Endothelial cell of hepatic sinusoid (primary cell): Measurements from ENCODE around the gene POC1A.

Experiments
- in situ Hi-C: cut with HindIII; loops from 2 replicates; pipeline ENCODE4 v1.10.0; 2017; ENCODE audit warnings: low sequenced_read_pairs

POC1A gene

GRCh38 chr3:52070724-52071621 is 83.2 kb downstream of the POC1A start:
- in situ Hi-C loops = no loop called here

GRCh38 chr3:52069855-52070254 is 84.4 kb downstream of the POC1A start:
- in situ Hi-C loops = no loop called here

- in situ Hi-C loops = no loop called here
Measured at GRCh38 chr3:52069135-52069534, 85.1 kb downstream of the POC1A start.

GRCh38 chr3:52068730-52069129 is 85.5 kb downstream of the POC1A start:
- in situ Hi-C loops = no loop called here

- in situ Hi-C loops = no loop called here
Measured at GRCh38 chr3:52068055-52068571, 86.1 kb downstream of the POC1A start.

- in situ Hi-C loops = no loop called here
Measured at GRCh38 chr3:52067526-52067925, 86.7 kb downstream of the POC1A start.

GRCh38 chr3:52067046-52067445 is 87.2 kb downstream of the POC1A start:
- in situ Hi-C loops = no loop called here

- in situ Hi-C loops = no loop called here
Measured at GRCh38 chr3:52065264-52065756, 88.9 kb downstream of the POC1A start.

GRCh38 chr3:52064561-52064960 is 89.7 kb downstream of the POC1A start:
- in situ Hi-C loops = no loop called here

- in situ Hi-C loops = no loop called here
Measured at GRCh38 chr3:52063026-52063723, 91.0 kb downstream of the POC1A start.

GRCh38 chr3:52062505-52062904 is 91.7 kb downstream of the POC1A start:
- in situ Hi-C loops = no loop called here

- in situ Hi-C loops = no loop called here
Measured at GRCh38 chr3:52061121-52061910, 92.9 kb downstream of the POC1A start.

GRCh38 chr3:52059781-52060180 is 94.4 kb downstream of the POC1A start:
- in situ Hi-C loops = no loop called here

GRCh38 chr3:52057812-52058495 is 96.3 kb downstream of the POC1A start:
- in situ Hi-C loops = no loop called here

GRCh38 chr3:52056968-52057811 is 97.0 kb downstream of the POC1A start:
- in situ Hi-C loops = no loop called here

GRCh38 chr3:52056521-52056967 is 97.7 kb downstream of the POC1A start, which contains the start of gene DUSP7:
DUSP7 (minus strand) TSS chr3:52056571; CDS start chr3:52056366, 205 bp downstream.
- in situ Hi-C loops = no loop called here

GRCh38 chr3:52055537-52056351 is 98.5 kb downstream of the POC1A start:
- in situ Hi-C loops = no loop called here
